Measurements from ENCODE around the gene CTNNA1.

The CTNNA1 gene

DNA sequence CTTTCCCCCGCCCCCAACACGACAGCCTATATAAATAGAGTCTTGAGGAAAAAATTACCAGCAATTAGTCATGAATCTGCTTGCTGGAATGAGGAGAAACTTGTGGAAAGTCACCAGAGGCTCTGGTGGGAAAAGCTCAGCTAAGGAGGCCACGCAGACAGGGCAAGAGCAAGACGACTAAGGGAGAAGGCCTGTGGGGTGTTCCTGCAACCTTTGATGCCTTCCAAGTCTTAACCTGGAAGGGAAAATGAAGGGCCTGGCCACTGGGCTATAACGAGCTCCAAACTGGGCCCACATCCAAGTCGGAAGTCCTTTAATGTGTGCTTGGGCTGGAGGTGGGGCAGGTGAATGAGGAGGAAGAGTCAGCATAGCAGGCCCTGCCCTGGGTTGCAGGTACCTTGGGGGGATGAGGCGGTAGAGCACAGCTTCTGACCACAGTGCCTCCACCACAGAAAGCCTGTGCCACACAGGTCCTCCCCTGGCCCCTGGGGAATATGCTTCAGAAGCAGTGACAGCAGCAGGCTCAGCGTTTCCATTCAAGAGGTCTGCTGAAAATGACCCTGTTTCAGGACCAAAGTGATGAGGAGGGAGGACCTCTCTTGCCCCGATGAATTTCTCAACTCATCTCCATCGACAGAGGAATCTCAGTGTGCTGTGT, 214.7 kb downstream of the CTNNA1 start:
- DNase-seq (ENCODE audit: low spot score) = no peak
- in situ Hi-C loops (cut with MboI; ENCODE audit: low pct_unique_long_range_greater_than_20kb, low sequenced_read_pairs, unreplicated experiment) = no loop called here
- TF ChIP-seq, protein P1, sequence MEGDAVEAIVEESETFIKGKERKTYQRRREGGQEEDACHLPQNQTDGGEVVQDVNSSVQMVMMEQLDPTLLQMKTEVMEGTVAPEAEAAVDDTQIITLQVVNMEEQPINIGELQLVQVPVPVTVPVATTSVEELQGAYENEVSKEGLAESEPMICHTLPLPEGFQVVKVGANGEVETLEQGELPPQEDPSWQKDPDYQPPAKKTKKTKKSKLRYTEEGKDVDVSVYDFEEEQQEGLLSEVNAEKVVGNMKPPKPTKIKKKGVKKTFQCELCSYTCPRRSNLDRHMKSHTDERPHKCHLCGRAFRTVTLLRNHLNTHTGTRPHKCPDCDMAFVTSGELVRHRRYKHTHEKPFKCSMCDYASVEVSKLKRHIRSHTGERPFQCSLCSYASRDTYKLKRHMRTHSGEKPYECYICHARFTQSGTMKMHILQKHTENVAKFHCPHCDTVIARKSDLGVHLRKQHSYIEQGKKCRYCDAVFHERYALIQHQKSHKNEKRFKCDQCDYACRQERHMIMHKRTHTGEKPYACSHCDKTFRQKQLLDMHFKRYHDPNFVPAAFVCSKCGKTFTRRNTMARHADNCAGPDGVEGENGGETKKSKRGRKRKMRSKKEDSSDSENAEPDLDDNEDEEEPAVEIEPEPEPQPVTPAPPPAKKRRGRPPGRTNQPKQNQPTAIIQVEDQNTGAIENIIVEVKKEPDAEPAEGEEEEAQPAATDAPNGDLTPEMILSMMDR (IDR thresholded peaks at IDR 0.05; ENCODE audit: extremely low read depth, insufficient read depth, missing control alignments) = no peak

DNA sequence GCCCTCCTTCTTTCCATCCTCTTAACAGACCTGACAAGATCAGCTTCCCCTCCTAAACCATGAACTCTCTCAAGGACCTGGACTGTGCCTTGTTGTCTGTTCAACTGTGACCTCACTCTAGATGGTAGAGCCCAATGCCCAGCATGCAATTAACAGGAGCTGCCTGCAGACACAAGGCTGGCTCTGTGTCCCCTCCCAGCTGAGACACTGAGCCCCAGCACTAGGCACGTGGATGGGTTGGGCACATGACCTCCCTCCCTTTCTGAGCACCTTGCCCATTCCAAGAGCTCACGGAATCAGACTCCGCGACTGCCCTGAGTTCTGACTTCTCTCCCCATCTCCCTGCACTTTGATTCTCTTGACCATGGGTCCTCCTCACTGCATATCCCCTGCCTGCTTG, 215.4 kb downstream of the CTNNA1 start:
- in situ Hi-C loops (cut with MboI; ENCODE audit: low pct_unique_long_range_greater_than_20kb, low sequenced_read_pairs, unreplicated experiment) = no loop called here
- TF ChIP-seq, protein P1 (IDR thresholded peaks at IDR 0.05; ENCODE audit: extremely low read depth, insufficient read depth, missing control alignments) = no peak
- DNase-seq (ENCODE audit: low spot score) = no peak

- DNase-seq (ENCODE audit: low spot score) = no peak
- in situ Hi-C loops (cut with MboI; ENCODE audit: low pct_unique_long_range_greater_than_20kb, low sequenced_read_pairs, unreplicated experiment) = no loop called here
- TF ChIP-seq, protein P1 (IDR thresholded peaks at IDR 0.05; ENCODE audit: extremely low read depth, insufficient read depth, missing control alignments) = no peak
These were observed 216.2 kb downstream of the CTNNA1 start for GRCh38 chr5:138969323-138970002.

DNA sequence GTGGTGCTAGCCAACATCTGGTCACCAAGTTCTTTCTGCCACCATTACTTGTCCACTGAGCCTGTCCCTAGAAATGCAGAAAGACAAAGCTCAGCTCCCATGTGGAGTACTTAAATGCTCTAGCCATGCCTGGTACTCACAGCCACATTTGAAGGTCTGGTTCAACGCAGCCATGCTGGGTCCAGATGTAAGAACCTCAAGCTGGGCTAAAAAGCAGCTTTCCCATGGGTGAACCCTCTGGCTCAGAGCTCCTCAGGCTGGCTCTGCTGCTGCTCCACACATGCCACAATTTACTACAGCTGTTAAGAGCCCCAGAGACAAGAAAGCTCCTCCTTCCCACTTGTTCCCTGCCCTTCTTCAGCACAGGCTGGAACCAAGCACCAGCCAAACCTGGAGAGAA, 219.0 kb downstream of the CTNNA1 start:
- TF ChIP-seq, protein P1 (IDR thresholded peaks at IDR 0.05; ENCODE audit: extremely low read depth, insufficient read depth, missing control alignments) = no peak
- no peak for DNase-seq (ENCODE audit: low spot score)
- in situ Hi-C loops (cut with MboI; ENCODE audit: low pct_unique_long_range_greater_than_20kb, low sequenced_read_pairs, unreplicated experiment) = no loop called here

DNA sequence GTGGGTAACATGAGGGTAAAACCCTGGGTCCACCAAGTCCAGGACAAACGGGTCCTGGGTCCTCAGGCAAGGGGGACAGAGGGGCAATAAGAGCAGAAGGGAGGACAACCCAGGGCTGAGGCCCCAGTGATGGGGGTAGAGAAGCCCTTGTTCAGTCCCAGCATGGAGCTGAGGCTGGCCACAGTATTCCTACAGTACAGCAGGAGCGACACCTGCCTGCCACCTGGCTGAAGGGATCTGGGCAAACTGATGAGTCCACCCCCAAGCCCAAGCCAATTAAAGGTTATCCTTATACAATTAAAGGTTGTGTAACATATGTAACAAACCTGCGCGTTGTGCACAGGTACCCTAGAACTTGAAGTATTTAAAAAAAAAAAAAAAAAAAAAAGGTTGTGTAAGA, 219.6 kb downstream of the CTNNA1 start:
- in situ Hi-C loops (cut with MboI; ENCODE audit: low pct_unique_long_range_greater_than_20kb, low sequenced_read_pairs, unreplicated experiment) = no loop called here
- DNase-seq (ENCODE audit: low spot score) = no peak
- TF ChIP-seq, protein P1 (IDR thresholded peaks at IDR 0.05; ENCODE audit: extremely low read depth, insufficient read depth, missing control alignments) = no peak

DNA sequence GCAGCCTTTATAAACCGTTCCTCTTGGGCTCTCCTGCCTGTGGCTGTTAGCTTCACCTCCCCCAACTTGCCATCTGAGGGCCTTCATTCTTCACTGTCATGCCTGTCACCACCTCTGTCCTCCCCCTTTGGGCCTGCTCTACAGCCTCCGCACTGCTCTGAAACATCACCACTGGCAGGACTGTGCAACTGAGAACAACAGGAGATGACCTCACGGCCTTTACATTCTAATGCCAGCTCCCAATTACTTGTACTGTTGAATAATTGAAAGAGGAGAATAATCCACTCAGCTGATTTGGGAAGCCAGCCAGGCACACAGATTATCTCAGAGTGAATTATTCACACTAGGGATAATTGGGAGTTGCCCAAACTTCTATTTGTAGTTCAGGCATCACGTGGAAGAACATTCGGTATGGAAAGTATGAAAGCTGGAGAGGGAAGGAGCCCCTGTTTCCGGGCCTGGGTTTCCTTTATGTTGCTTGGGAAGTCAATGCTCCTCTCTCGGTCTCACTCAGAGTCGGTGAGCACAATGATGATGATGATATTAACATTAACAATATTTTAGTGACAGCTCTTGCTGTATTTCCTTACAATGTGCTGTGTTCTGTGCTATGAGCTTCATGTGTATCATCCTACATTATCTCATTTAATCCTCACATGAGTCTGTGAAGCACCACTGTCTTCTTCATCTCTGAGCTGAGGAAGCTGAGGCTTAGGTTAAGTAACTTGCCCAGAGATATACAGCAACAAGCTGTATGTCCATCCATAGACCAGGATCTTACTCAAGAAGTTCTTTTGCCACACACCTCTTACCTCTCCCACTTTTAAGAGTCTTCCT, 221.2 kb downstream of the CTNNA1 start:
- no peak for DNase-seq (ENCODE audit: low spot score)
- in situ Hi-C loops (cut with MboI; ENCODE audit: low pct_unique_long_range_greater_than_20kb, low sequenced_read_pairs, unreplicated experiment) = no loop called here
- TF ChIP-seq, protein P1 (IDR thresholded peaks at IDR 0.05; ENCODE audit: extremely low read depth, insufficient read depth, missing control alignments) = no peak

Data from GM13977 (cell line).